Tibial artery (tissue), 4 donors: ENCODE results near the gene ZNF160.

Source experiments
- DNase-seq, 2 donors: peaks; one replicate each; pipeline ENCODE4 v3.0.0-alpha.2; 2019
- H3K27ac ChIP-seq, 2 donors: fragments of 200-600 bp; sonication (generic) in 1 of 2; 1 replicate in 1 of 2; 2 replicates in 1 of 2; pipeline ENCODE4 v1.5.1; 2018 to 2019; ENCODE audit warnings: mild to moderate bottlenecking in 1 of 2
- H3K27me3 ChIP-seq, 2 donors: fragments of 200-600 bp; sonication (generic) in 1 of 2; one replicate each; pipeline versions ENCODE4 v1.5.1 to v1.6.0; 2016 to 2019
- H3K36me3 ChIP-seq, 3 donors: fragments of 200-600 bp; sonication (generic) in 2 of 3; one replicate each; pipeline ENCODE4 v1.5.1; 2016 to 2019; ENCODE audit warnings: mild to moderate bottlenecking in 2 of 3
- H3K4me1 ChIP-seq, 4 donors: fragments of 200-600 bp; sonication (generic) in 2 of 4; 1 replicate in 3 of 4; 2 replicates in 1 of 4; pipeline ENCODE4 v1.5.1; 2016 to 2019
- H3K4me3 ChIP-seq, 2 donors: fragments of 200-600 bp; sonication (generic) in 1 of 2; 1 replicate in 1 of 2; 2 replicates in 1 of 2; pipeline ENCODE4 v1.5.1; 2018 to 2019; ENCODE audit warnings: mild to moderate bottlenecking in 2 of 2
- H3K9me3 ChIP-seq, 3 donors: fragments of 200-600 bp; sonication (generic) in 1 of 3; one replicate each; pipeline ENCODE4 v1.5.1; 2016 to 2019
- intact Hi-C: fragments of 100-400 bp; cut with DNase I; formaldehyde crosslinking; loops from one replicate; pipeline ENCODE4 v1.15.0; 2023; ENCODE audit warnings: low total_unique reads
- TF ChIP-seq, protein P1 (sequence below), 2 experiments: fragments of 200-600 bp in 1 of 2; fragments of 450-650 bp in 1 of 2; IDR thresholded peaks; one replicate each; pipeline ENCODE4 v1.5.1; 2017 to 2019; ENCODE audit warnings: antibody characterized with exemption in 2 of 2, mild to moderate bottlenecking in 1 of 2, moderate library complexity in 1 of 2

Gene ZNF160

DNA sequence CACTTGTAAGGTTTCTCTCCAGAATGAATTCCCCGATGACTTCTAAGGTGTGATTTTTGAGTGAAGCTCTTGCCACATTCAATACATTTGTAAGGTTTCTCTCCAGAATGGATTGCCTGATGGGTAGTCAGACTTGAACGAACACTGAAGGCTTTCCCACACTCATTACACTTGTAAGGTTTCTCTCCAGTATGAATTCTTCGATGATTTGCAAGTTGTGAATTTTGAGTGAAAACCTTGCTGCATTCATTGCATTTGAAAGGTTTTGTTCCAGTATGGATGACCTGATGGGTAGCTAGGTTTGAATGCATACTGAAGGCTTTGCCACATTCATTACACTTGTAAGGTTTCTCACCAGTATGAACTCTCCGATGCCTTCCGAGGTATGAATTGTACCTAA lies 34.4 kb downstream of the ZNF160 start:
- no peak overlapping the region for H3K4me3 ChIP-seq

DNA sequence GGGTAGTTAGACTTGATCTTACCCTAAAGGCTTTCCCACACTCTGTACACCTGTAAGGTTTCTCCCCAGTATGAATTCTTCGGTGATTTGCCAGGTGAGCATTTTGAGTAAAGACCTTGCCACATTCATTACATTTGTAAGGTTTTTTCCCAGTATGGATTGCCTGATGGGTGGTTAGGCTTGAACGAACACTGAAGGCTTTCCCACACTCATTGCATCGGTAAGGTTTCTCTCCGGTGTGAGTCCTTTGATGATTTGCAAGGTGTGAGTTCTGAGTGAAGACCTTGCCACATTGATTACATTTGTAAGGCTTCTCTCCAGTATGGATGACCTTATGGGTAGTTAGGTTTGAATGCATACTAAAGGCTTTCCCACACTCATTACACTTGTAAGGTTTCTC lies 35.0 kb downstream of the ZNF160 start:
- Histone ChIP-seq H3K4me1 (no peaks in the 10 kb centered on the region), H3K27ac (no peak overlapping the region), H3K27me3 (no peaks in the 10 kb centered on the region), H3K9me3 (peaks cover 10 to 99% (median 72%) of the 10 kb centered on the region in 3 donors), H3K4me3 (no peak overlapping the region), H3K36me3 (peaks cover 89 to 97% (median 96%) of the 10 kb centered on the region in 3 donors)
- intact Hi-C loops: no loop called here
- no peak for DNase-seq
- TF ChIP-seq, protein P1, sequence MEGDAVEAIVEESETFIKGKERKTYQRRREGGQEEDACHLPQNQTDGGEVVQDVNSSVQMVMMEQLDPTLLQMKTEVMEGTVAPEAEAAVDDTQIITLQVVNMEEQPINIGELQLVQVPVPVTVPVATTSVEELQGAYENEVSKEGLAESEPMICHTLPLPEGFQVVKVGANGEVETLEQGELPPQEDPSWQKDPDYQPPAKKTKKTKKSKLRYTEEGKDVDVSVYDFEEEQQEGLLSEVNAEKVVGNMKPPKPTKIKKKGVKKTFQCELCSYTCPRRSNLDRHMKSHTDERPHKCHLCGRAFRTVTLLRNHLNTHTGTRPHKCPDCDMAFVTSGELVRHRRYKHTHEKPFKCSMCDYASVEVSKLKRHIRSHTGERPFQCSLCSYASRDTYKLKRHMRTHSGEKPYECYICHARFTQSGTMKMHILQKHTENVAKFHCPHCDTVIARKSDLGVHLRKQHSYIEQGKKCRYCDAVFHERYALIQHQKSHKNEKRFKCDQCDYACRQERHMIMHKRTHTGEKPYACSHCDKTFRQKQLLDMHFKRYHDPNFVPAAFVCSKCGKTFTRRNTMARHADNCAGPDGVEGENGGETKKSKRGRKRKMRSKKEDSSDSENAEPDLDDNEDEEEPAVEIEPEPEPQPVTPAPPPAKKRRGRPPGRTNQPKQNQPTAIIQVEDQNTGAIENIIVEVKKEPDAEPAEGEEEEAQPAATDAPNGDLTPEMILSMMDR (IDR thresholded peaks at IDR 0.05): no peak

More for the DNA sequence above, 34.4 kb downstream of the ZNF160 start:
- peaks cover 10 to 99% (median 65%) of the 10 kb centered on the region in 3 donors for H3K9me3 ChIP-seq
- intact Hi-C loops: no loop called here
- H3K4me1 ChIP-seq: no peaks in the 10 kb centered on the region
- no peaks in the 10 kb centered on the region for H3K27me3 ChIP-seq
- TF ChIP-seq, protein P1 (IDR thresholded peaks at IDR 0.05): no peak
- H3K27ac ChIP-seq: no peak overlapping the region
- peaks cover 91 to 98% (median 97%) of the 10 kb centered on the region in 3 donors for H3K36me3 ChIP-seq
- no peak for DNase-seq

DNA sequence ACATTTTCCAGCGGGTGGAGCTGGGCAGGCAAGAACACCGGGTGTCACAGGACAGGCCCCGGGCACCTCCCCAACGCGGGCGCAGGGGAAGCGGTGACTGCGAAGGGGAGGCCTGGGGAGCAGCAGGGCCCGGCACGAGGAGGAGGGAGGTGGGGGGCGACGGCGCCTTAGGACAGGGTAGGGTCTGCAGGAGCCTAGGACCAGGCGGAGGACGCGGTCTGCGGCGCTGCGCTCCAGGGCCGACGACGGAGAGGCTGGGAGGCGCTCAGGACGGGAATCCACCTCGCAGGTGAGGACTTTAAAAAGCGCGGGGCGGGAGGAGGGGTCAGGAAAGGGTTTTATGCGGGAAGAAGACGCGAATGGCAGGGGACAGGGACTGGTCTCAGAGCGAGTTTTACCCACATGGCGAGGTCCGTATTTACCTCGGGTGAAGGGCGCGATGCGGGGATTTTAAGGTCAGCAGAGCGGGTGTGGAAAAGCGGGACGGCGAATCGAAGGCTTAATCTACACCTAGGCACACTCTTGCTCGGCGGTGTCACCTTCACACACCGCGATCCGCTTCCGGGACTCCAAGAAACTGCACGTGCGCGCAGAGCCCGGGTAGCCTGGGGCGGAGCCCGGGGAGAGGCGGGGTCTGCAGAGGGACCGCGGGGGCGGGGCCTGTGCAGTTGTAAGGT lies 45.2 kb downstream of the ZNF160 start:
- Histone ChIP-seq H3K9me3 (peaks cover 15 to 81% (median 67%) of the 10 kb centered on the region in 3 donors), H3K4me1 (no peaks in the 10 kb centered on the region), H3K27ac (no peak overlapping the region), H3K36me3 (peaks cover 4 to 5% (median 4%) of the 10 kb centered on the region in 3 donors), H3K4me3 (no peak overlapping the region), H3K27me3 (no peaks in the 10 kb centered on the region)
- TF ChIP-seq, protein P1 (IDR thresholded peaks at IDR 0.05): no peak
- DNase-seq: no peak
- intact Hi-C loops: no loop called here

DNA sequence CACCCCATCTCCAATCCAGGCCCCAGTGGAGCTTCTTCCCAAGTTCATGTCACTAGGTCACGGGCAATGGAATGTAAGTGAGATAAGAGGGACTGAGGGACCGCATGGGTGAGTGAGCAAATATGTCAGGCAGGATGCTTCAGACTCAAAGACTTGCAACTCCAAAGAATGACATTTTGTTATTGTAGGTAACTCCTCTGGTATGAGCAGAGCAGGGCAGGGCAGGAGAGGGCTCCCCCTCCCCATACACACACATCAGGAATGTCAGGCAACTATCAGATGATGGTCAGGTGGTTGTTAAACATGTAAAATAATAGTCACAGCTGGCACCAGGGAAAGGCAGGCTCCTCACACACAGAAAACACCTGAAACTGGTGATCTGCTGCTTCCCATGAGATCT lies 48.1 kb downstream of the ZNF160 start:
- Histone ChIP-seq H3K4me3 (no peak overlapping the region), H3K36me3 (no peaks in the 10 kb centered on the region), H3K9me3 (peaks cover 4 to 64% (median 45%) of the 10 kb centered on the region in 3 donors), H3K27me3 (no peaks in the 10 kb centered on the region), H3K27ac (no peak overlapping the region), H3K4me1 (no peaks in the 10 kb centered on the region)
- DNase-seq: no peak
- intact Hi-C loops: no loop called here
- TF ChIP-seq, protein P1 (IDR thresholded peaks at IDR 0.05): no peak

DNA sequence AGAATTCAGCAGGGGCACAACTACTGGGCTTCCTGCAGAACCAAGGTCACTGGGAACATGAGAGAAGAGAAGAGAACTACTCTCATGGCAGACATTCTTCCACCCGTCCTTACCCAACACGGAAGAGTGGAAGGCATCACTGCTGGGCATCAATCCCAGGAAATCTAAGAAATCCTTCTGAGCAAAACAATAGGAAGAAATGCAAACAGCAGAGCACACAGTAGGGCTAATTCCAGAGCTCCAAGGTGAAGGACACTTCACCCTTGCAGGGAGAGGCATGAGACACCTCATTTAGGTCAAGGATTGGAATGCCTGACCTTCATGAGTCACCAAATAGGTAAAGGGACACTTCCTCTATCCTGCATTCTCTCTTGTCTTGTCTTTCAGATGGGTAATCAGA lies 55.8 kb downstream of the ZNF160 start:
- DNase-seq: no peak
- peaks cover 0 to 30% (median 25%) of the 10 kb centered on the region in 3 donors for H3K9me3 ChIP-seq
- intact Hi-C loops: no loop called here
- no peaks in the 10 kb centered on the region for H3K36me3 ChIP-seq
- no peak overlapping the region for H3K4me3 ChIP-seq
- TF ChIP-seq, protein P1 (IDR thresholded peaks at IDR 0.05): no peak
- peaks cover 0 to 7% of the 10 kb centered on the region in 2 donors for H3K27me3 ChIP-seq
- H3K4me1 ChIP-seq: no peaks in the 10 kb centered on the region
- H3K27ac ChIP-seq: no peak overlapping the region
